A172 (cell line): ENCODE results near the gene BCORL1. TPM values are rescaled to one million over a fixed set of nuclear protein-coding genes. Genes with fewer than 3 reads are reported as not detected.

Source experiments
- DNase-seq: peaks from one replicate; pipeline ENCODE4 v3.0.0-alpha.2; 2015; ENCODE audit warnings: low spot score
- total RNA-seq: library from RNA; depleted of rRNA; stranded (reverse); fragments of >200 nt; shearing (Covaris generic); gene quantifications from 2 replicates; pipeline ENCODE4 v1.2.3, GENCODE V29; 2014

Gene BCORL1
- total RNA-seq, 1 experiment from 2014 or later: 0.48 TPM

- DNase-seq: no peak
Measured at GRCh38 chrX:130014356-130014755, 31.9 kb downstream of the BCORL1 start.

GRCh38 chrX:130014770-130015169 is 32.3 kb downstream of the BCORL1 start:
- no peak for DNase-seq

GRCh38 chrX:130015181-130015580 is 32.7 kb downstream of the BCORL1 start:
- no peak for DNase-seq

- DNase-seq: no peak
Measured at GRCh38 chrX:130018143-130018542, 35.7 kb downstream of the BCORL1 start.

- no peak for DNase-seq
Measured at GRCh38 chrX:130020661-130021324, 38.4 kb downstream of the BCORL1 start.

- DNase-seq: peak; percentile 48
Measured at GRCh38 chrX:130024127-130024526, 41.7 kb downstream of the BCORL1 start.

- DNase-seq: no peak
Measured at GRCh38 chrX:130025256-130025655, 42.8 kb downstream of the BCORL1 start.

GRCh38 chrX:130027569-130027968 is 45.1 kb downstream of the BCORL1 start:
- no peak for DNase-seq

GRCh38 chrX:130028196-130028595 is 45.8 kb downstream of the BCORL1 start:
- DNase-seq: peak; percentile 1

GRCh38 chrX:130030826-130031225 is 48.4 kb downstream of the BCORL1 start:
- no peak for DNase-seq

- no peak for DNase-seq
Measured at GRCh38 chrX:130032552-130032951, 50.1 kb downstream of the BCORL1 start.

GRCh38 chrX:130034178-130034577 is 51.7 kb downstream of the BCORL1 start:
- DNase-seq: no peak

- DNase-seq: no peak
Measured at GRCh38 chrX:130039847-130040246, 57.4 kb downstream of the BCORL1 start.

GRCh38 chrX:130047416-130047815 is 65.0 kb downstream of the BCORL1 start:
- DNase-seq: no peak

- DNase-seq: no peak
Measured at GRCh38 chrX:130048686-130049222, 66.3 kb downstream of the BCORL1 start.

GRCh38 chrX:130049821-130050220 is 67.4 kb downstream of the BCORL1 start:
- DNase-seq: no peak

GRCh38 chrX:130051176-130051845 is 68.9 kb downstream of the BCORL1 start:
- DNase-seq: no peak

GRCh38 chrX:130053236-130053635 is 70.8 kb downstream of the BCORL1 start:
- DNase-seq: no peak

- DNase-seq: no peak
Measured at GRCh38 chrX:130055103-130055502, 72.7 kb downstream of the BCORL1 start.

GRCh38 chrX:130055899-130056298 is 73.5 kb downstream of the BCORL1 start:
- DNase-seq: no peak

GRCh38 chrX:130057209-130057608 is 74.8 kb downstream of the BCORL1 start:
- no peak for DNase-seq

GRCh38 chrX:130058652-130059051 is 76.2 kb downstream of the BCORL1 start:
- no peak for DNase-seq
